GM21360 (cell line): ENCODE measurements around the gene DGKI.

Source experiments
- ATAC-seq: cut with Tn5 transposase; IDR thresholded peaks from one replicate; pipeline ENCODE4 v1.9.1; 2021; ENCODE audit warnings: mild to moderate bottlenecking, moderate library complexity; ENCODE audit not compliant: unreplicated experiment

The DGKI gene

GRCh38 chr7:137791930-137792329 is 54.8 kb downstream of the DGKI start:
- ATAC-seq: no peak

- no peak for ATAC-seq
Measured at GRCh38 chr7:137790828-137791227, 55.9 kb downstream of the DGKI start.

GRCh38 chr7:137789215-137789882 is 57.4 kb downstream of the DGKI start:
- no peak for ATAC-seq

- no peak for ATAC-seq
Measured at GRCh38 chr7:137787301-137787976, 59.3 kb downstream of the DGKI start.

GRCh38 chr7:137778511-137778910 is 68.3 kb downstream of the DGKI start:
- no peak for ATAC-seq

- ATAC-seq: no peak
Measured at GRCh38 chr7:137774793-137775201, 72.0 kb downstream of the DGKI start.

GRCh38 chr7:137772748-137773147 is 74.0 kb downstream of the DGKI start:
- ATAC-seq: no peak

GRCh38 chr7:137772316-137772715 is 74.5 kb downstream of the DGKI start:
- no peak for ATAC-seq

- ATAC-seq: no peak
Measured at GRCh38 chr7:137771679-137772078, 75.1 kb downstream of the DGKI start.

GRCh38 chr7:137771273-137771672 is 75.5 kb downstream of the DGKI start:
- ATAC-seq: no peak

GRCh38 chr7:137768366-137768765 is 78.4 kb downstream of the DGKI start:
- ATAC-seq: no peak

GRCh38 chr7:137762334-137762733 is 84.4 kb downstream of the DGKI start:
- no peak for ATAC-seq

GRCh38 chr7:137760111-137760510 is 86.7 kb downstream of the DGKI start:
- no peak for ATAC-seq

- ATAC-seq: no peak
Measured at GRCh38 chr7:137757146-137757925, 89.4 kb downstream of the DGKI start.

- ATAC-seq: no peak
Measured at GRCh38 chr7:137755846-137756651, 90.7 kb downstream of the DGKI start.

- ATAC-seq: no peak
Measured at GRCh38 chr7:137755427-137755826, 91.3 kb downstream of the DGKI start.

GRCh38 chr7:137753948-137754851 is 92.6 kb downstream of the DGKI start:
- no peak for ATAC-seq

GRCh38 chr7:137753575-137753947 is 93.2 kb downstream of the DGKI start:
- no peak for ATAC-seq

GRCh38 chr7:137753067-137753466 is 93.7 kb downstream of the DGKI start:
- no peak for ATAC-seq

GRCh38 chr7:137751361-137752009 is 95.3 kb downstream of the DGKI start:
- no peak for ATAC-seq
